Skeletal muscle tissue (tissue), 4 donors: ENCODE data around the gene LYSMD1. TPM values are rescaled to one million over a fixed set of nuclear protein-coding genes. Genes with fewer than 3 reads are reported as not detected.

Experiments used
- H3K27ac ChIP-seq: one replicate; pipeline ENCODE4 v1.7.0; 2013; ENCODE audit warnings: mild to moderate bottlenecking, low read depth, low read length, inconsistent platforms
- H3K27me3 ChIP-seq, 3 donors: one replicate each; pipeline ENCODE4 v1.7.0; 2013; ENCODE audit warnings: low read length in 3 of 3; ENCODE audit not compliant: control insufficient read depth in 3 of 3, insufficient read depth in 3 of 3
- H3K36me3 ChIP-seq, 3 donors: one replicate each; pipeline ENCODE4 v1.7.0; 2013; ENCODE audit warnings: low read length in 3 of 3; ENCODE audit not compliant: control insufficient read depth in 3 of 3, insufficient read depth in 3 of 3
- H3K4me1 ChIP-seq, 3 donors: one replicate each; pipeline ENCODE4 v1.7.0; 2013; ENCODE audit warnings: low read length in 3 of 3, mild to moderate bottlenecking in 3 of 3; ENCODE audit not compliant: control insufficient read depth in 3 of 3, insufficient read depth in 3 of 3
- H3K4me3 ChIP-seq, 3 donors: one replicate each; pipeline ENCODE4 v1.7.0; 2013; ENCODE audit warnings: low read length in 3 of 3
- H3K9ac ChIP-seq, 3 donors: one replicate each; pipeline ENCODE4 v1.7.0; 2013; ENCODE audit warnings: low read length in 3 of 3, mild to moderate bottlenecking in 3 of 3, moderate library complexity in 2 of 3, low read depth in 1 of 3
- H3K9me3 ChIP-seq, 3 donors: one replicate each; pipeline ENCODE4 v1.7.0; 2013; ENCODE audit warnings: low read length in 3 of 3; ENCODE audit not compliant: control insufficient read depth in 3 of 3
- total RNA-seq: library from RNA; depleted of rRNA; stranded (reverse); fragments of >200 nt; gene quantifications from one replicate; pipeline ENCODE4 v1.2.3, GENCODE V29; 2014
- donor health status: Osteomylitis.

Gene LYSMD1
- total RNA-seq, 1 donor from 2014 or later, result 9.9 TPM

- Histone ChIP-seq H3K9ac (no peak overlapping the region), H3K9me3 (no peaks in the 10 kb centered on the region), H3K4me1 (peaks cover 7 to 30% (median 13%) of the 10 kb centered on the region in 3 donors), H3K36me3 (peaks cover 26 to 43% (median 26%) of the 10 kb centered on the region in 3 donors), H3K27ac (peak overlapping the region; percentile 5), H3K27me3 (no peaks in the 10 kb centered on the region), H3K4me3 (no peak overlapping the region)
Observed at GRCh38 chr1:151158751-151159251, 6.9 kb downstream of the LYSMD1 start.

GRCh38 chr1:151158326-151158725, 7.4 kb downstream of the LYSMD1 start:
- peaks cover 7 to 27% (median 13%) of the 10 kb centered on the region in 3 donors for H3K4me1 ChIP-seq
- H3K27ac ChIP-seq, result peak overlapping the region; percentile 5
- no peak overlapping the region for H3K4me3 ChIP-seq
- H3K36me3 ChIP-seq, result peaks cover 26 to 43% (median 26%) of the 10 kb centered on the region in 3 donors
- no peaks in the 10 kb centered on the region for H3K27me3 ChIP-seq
- H3K9ac ChIP-seq, result no peak overlapping the region
- H3K9me3 ChIP-seq, result no peaks in the 10 kb centered on the region

GRCh38 chr1:151157067-151157531, 8.6 kb downstream of the LYSMD1 start:
- Histone ChIP-seq H3K27ac (peak overlapping the region; percentile 7), H3K9ac (peak overlapping the region in 1 of 3 donors; percentile 2), H3K4me1 (peaks cover 7 to 27% (median 13%) of the 10 kb centered on the region in 3 donors), H3K27me3 (no peaks in the 10 kb centered on the region), H3K4me3 (peak overlapping the region; percentile 22 to 54 (median 41)), H3K9me3 (no peaks in the 10 kb centered on the region), H3K36me3 (peaks cover 26 to 40% (median 26%) of the 10 kb centered on the region in 3 donors)

GRCh38 chr1:151156515-151156819, 9.2 kb downstream of the LYSMD1 start, which contains the start of gene TNFAIP8L2:
Gene TNFAIP8L2 (plus strand): TSS chr1:151156649. CDS start chr1:151158698, 2,049 bp downstream.
- Histone ChIP-seq H3K27ac (peak within 1 kb of the TSS; percentile 7), H3K27me3 (no peaks in the 10 kb centered on the region), H3K9ac (peak within 1 kb of the TSS in 2 of 3 donors; percentile 3 to 35), H3K4me1 (peaks cover 7 to 27% (median 13%) of the 10 kb centered on the region in 3 donors), H3K36me3 (peaks cover 22 to 35% (median 23%) of the 10 kb centered on the region in 3 donors), H3K4me3 (peak within 1 kb of the TSS; percentile 22 to 54 (median 41)), H3K9me3 (no peaks in the 10 kb centered on the region)

- Histone ChIP-seq H3K36me3 (peaks cover 0 to 14% (median 6%) of the 10 kb centered on the region in 3 donors), H3K27ac (peak overlapping the region; percentile 97), H3K27me3 (no peaks in the 10 kb centered on the region), H3K4me1 (peaks cover 34 to 47% (median 35%) of the 10 kb centered on the region in 3 donors), H3K9me3 (no peaks in the 10 kb centered on the region), H3K9ac (peak overlapping the region; percentile 97 to 99 (median 99)), H3K4me3 (peak overlapping the region; percentile 97 to 99 (median 97))
Observed at GRCh38 chr1:151147665-151148064, 18.0 kb downstream of the LYSMD1 start.

- peaks cover 0 to 17% (median 9%) of the 10 kb centered on the region in 3 donors for H3K36me3 ChIP-seq
- H3K9me3 ChIP-seq, result no peaks in the 10 kb centered on the region
- peak overlapping the region; percentile 97 for H3K27ac ChIP-seq
- peak overlapping the region; percentile 97 to 99 (median 97) for H3K4me3 ChIP-seq
- peaks cover 39 to 52% (median 41%) of the 10 kb centered on the region in 3 donors for H3K4me1 ChIP-seq
- no peaks in the 10 kb centered on the region for H3K27me3 ChIP-seq
- H3K9ac ChIP-seq, result peak overlapping the region; percentile 97 to 99 (median 99)
Observed at GRCh38 chr1:151147132-151147503, 18.6 kb downstream of the LYSMD1 start.

GRCh38 chr1:151146412-151147131, 19.1 kb downstream of the LYSMD1 start, which contains the start of gene SEMA6C:
Gene SEMA6C (minus strand): TSS chr1:151146631. CDS start chr1:151142621, 4,010 bp downstream.
- Histone ChIP-seq H3K36me3 (peaks cover 0 to 17% (median 12%) of the 10 kb centered on the region in 3 donors), H3K4me1 (peaks cover 45 to 58% (median 46%) of the 10 kb centered on the region in 3 donors), H3K9me3 (no peaks in the 10 kb centered on the region), H3K27me3 (no peaks in the 10 kb centered on the region), H3K27ac (peak within 1 kb of the TSS; percentile 97), H3K9ac (peak within 1 kb of the TSS; percentile 97 to 99 (median 99)), H3K4me3 (peak within 1 kb of the TSS; percentile 97 to 99 (median 97))

GRCh38 chr1:151146072-151146411, 19.7 kb downstream of the LYSMD1 start:
- Histone ChIP-seq H3K4me3 (peak overlapping the region; percentile 97 to 99 (median 97)), H3K27me3 (no peaks in the 10 kb centered on the region), H3K4me1 (peaks cover 48 to 63% (median 50%) of the 10 kb centered on the region in 3 donors), H3K9me3 (no peaks in the 10 kb centered on the region), H3K9ac (peak overlapping the region; percentile 97 to 99 (median 99)), H3K27ac (peak overlapping the region; percentile 97), H3K36me3 (peaks cover 3 to 19% (median 14%) of the 10 kb centered on the region in 3 donors)

- Histone ChIP-seq H3K27me3 (no peaks in the 10 kb centered on the region), H3K4me3 (peak overlapping the region; percentile 97 to 99 (median 97)), H3K27ac (peak overlapping the region; percentile 97), H3K4me1 (peaks cover 48 to 67% (median 54%) of the 10 kb centered on the region in 3 donors), H3K9me3 (no peaks in the 10 kb centered on the region), H3K36me3 (peaks cover 5 to 20% (median 16%) of the 10 kb centered on the region in 3 donors), H3K9ac (peak overlapping the region; percentile 97 to 99 (median 99))
Observed at GRCh38 chr1:151145304-151146071, 20.2 kb downstream of the LYSMD1 start.
